HG03521 (cell line): ENCODE data around the gene MTNR1B.

ENCODE experiments used
- ATAC-seq: cut with Tn5 transposase; IDR thresholded peaks from one replicate; pipeline ENCODE4 v1.9.1; 2021; ENCODE audit warnings: mild to moderate bottlenecking, moderate library complexity; ENCODE audit not compliant: unreplicated experiment

MTNR1B gene

DNA sequence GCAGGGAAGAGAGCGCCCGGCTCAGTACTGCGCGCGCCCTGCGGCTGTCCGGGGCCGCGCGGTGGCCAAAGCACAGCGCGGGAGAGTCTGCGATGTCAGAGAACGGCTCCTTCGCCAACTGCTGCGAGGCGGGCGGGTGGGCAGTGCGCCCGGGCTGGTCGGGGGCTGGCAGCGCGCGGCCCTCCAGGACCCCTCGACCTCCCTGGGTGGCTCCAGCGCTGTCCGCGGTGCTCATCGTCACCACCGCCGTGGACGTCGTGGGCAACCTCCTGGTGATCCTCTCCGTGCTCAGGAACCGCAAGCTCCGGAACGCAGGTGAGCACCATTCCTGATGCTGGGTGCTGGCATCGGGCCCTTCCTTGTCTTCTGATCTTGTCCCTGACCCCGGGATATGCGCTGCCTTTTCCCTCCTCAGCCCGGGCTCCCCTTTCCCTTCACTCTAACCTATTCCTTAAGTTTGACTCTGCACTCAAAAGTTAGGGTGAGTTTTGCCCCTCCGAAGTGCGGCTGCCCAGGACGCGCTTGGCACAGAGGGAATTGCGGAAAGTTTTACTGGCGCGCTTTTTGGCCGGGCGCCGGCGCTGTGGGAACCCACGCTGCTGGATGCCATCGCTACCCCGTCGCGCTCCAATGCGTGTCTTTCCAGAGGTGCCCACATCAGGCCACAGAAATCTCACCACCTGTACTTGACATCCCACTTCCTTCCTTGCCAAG lies at the start of gene MTNR1B:
Gene MTNR1B (plus strand): TSS at position 18 of the 714 bp plus-strand sequence. CDS start 75 bp downstream, at position 93.
- no peak for ATAC-seq

DNA sequence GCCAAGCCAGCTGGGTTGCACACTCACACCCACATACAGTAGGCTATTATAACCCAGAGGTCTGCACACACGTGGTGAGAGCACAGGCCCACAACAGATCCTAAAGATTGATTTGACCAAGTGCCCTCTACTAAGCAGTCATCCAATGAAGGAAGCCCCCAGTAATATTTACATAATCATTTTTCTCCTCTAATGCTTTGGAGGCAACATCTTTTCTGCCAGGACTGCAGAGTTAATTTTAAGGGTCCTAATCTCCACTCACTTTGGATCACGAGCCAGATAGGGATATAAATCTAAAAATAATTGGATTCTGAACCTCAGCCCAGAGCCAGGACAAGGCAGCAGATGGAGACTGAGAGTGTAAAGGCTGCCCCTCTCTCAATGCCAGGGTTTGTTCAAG lies 49.1 kb upstream of the MTNR1B start:
- no peak for ATAC-seq

DNA sequence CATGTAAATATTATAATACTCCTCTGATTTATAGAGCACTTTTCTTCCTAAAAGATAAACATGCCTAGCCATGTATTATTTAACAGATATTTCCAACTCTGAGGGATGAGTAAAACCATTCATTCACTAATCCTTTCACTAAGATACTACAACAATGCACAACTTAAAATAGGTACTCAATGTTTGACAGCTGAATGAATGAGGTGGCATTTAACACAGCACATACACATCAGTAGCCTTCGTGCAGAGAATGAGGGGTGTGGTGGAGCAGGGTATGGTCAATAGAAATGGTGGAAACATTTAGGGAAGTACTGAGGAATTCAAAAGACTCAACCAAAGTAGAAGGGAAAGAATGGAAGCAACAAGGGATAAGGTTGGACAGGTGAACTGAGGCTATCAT lies 46.7 kb upstream of the MTNR1B start:
- ATAC-seq: no peak

DNA sequence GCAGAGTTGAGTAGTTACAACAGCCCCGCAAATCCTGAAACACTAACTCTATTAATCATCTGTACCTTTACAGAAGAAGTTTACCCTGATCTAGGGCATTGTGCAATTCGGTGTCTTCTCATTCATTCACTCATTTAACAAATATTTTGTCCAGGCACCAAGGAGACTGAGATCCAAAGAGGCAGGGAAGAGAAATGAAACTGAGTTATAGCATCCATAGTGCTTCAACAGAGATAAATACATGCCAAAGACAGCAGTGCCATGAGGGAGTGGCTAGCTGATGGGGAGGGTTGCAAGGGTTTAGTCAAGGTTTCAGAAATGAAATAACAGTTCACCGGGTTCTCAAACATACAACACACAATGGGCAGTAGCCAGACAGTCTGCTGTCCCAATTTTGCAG lies 40.2 kb upstream of the MTNR1B start:
- no peak for ATAC-seq

DNA sequence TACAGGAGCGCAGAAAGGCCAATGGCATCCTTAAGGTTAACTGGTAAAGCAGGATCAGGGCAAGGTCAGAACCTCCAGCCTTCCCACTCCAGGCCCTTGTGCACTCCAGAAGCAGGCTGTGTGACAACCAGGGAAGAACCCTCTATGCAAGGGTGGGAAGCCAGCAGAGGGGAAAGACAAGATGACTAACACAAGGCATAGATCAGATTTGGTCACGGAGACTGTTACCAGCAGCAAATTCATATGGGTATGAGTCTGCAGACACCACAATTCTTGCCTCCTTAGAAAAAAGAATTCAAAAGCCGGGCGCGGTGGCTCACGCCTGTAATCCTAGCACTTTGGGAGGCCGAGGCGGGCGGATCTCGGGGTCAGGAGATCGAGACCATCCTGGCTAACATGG lies 39.8 kb upstream of the MTNR1B start:
- no peak for ATAC-seq

DNA sequence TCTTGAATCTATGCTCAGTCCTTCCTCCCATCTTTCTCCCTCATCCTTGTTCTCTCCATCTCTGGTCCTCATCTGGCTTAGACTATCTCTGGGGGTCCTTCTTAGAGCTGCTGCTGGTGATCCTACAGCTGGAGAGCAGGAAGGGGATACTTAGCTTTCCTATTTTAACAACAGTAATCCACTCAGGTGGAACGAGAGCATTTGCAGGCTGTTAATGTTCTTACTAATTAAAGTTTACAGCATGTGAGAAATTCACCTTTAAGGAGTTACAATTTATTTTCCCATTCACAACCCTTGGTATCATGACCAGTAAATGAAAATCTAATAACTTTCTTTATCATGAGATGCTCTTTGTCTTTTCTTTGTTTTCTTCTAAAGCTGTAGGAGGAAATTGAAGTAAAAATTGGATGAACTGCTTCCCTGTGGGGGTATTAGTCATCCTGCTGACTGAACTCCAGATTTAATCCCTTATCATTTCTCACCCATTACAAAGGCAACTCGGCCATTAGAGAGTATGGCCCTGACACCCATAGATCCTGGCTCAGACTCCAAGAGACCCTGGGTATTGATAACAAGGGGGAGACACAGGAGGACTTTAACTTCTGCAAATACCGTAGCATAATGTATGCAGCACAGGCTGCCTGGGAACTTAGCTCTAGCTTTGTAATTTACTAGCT lies 37.6 kb upstream of the MTNR1B start:
- no peak for ATAC-seq

DNA sequence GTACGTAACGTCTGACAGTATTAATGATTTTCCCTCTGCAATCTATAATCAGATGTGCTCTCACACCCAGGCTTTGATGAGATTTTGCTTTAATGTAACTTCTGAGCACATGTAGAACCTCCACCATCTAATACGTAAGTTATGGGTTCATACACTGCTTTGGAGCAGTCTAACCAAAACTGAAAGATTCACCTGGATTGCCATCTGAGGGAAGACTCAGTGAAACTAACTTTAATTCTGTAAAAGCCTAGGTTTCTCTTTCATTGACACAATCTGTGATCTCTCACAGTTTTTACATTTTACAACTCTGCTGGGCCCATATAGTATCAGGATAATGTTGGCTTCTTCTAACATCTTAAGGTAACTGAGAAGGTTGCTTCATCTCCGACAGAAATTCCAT lies 30.1 kb upstream of the MTNR1B start:
- no peak for ATAC-seq

DNA sequence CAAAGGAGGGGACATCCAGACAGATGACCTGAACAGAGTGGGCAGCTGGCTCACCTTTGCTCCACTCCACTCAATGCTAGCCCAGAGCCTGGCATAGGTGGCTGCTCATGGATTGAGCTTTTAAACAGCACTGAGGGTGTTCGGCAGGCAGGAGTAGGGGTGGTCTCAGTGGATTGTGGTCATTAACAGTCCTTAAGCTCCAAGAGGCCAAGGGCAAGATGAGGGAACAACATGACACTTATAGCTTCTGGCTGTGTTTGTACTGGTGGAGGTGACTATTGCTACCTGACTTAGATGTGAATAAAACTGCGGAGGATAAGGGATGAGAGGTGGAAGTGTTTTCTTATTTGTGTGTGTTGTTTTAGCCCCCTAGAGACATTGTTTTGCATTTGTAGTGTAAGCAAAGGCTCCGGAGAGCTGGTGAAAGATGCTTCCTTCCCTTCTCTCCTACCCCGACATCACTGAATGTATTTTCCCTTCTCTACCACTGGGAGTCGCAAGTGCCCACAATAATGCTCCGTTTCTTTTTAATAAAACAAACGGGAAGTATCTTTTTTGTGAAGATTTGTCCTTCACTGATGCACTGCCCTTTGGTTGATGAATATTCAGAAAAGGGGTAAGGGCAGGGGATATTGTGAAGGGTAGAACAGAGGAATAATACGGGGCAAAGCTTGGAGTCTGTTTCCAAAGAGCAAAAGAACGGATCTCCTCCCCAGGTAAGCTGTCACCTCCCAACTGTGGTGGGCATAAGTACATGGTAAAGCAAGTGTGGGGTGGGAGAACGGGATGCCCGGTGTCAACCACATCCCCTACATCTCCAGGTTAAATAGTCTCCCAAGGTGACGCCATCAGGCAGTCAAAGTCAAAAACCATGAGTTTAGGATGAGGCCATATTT lies 27.5 kb upstream of the MTNR1B start:
- peak; percentile 77 for ATAC-seq

DNA sequence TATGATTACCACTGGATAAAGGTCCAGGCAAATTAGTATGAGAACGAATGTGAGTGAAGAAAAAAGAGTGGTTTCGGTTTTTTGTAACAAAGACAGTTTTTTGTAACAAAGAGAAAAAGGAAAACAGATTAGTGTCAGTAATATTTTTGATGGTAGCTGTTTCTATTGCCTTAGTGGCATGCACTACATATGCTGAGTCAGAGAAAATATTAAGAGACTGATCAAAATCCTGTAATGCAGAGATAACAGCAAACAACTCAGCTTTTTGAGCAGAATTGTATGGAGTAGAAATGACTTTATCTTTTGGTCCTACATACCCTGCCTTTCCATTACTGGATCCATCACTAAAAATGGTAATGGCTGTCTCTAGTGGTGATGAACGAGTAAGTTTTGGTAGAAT lies 22.7 kb upstream of the MTNR1B start:
- no peak for ATAC-seq

DNA sequence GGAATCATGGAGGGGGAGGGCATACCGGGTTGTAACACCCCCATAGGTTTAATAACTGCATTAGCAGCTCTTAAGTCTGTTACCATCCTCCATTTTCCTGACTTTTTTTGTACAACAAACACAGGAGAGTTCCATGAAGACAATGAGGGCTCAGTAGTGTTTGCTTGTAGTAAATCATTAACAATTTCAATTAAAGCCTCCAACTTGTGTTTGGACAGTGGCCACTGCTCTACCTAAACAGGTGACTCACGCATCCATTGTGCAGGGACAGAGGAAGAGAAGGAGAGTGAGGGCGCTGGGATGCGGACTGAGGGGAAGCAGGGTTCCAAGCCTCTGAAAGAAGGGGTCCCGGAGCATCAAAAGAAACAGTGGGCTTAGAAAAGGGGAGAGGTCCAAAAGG lies 21.3 kb upstream of the MTNR1B start:
- no peak for ATAC-seq

DNA sequence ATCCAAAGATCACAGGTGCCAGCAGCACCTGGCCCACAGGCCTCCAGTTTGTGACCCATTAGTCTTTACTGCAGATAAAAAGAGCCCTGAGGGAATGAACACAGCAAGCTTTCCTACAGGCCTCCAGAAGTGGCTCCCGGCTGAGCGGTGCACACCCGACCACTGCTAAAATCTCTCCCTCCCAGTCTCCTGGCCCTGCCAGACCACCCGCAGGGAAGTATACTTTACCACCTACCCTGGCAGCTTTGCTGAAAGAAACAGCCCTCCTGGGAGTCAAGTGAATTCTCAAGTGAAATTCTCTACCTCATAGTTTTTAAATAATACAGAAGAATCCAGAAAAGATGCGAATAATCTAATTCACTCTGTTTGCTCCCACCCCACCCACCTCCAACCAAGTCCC lies 15.4 kb upstream of the MTNR1B start:
- no peak for ATAC-seq

DNA sequence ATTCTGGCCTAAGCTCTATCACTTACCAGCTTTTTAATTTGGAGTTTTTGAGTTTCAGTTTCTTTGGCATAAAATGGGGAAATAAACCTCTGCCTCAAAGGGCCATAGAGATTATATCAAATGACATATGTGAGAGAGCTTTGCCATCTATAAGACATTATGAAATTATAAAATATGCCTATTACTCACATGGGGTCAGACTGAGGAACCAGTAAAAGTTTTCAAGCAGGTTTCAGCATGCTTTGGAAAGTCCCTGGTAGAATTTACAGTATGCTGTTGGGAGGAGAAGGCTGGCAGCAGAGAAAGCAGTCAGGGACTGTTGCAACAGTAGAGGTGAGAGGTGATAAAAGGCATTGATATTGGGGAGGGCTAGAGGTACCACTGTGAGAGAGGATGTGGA lies 13.6 kb upstream of the MTNR1B start:
- ATAC-seq: no peak

DNA sequence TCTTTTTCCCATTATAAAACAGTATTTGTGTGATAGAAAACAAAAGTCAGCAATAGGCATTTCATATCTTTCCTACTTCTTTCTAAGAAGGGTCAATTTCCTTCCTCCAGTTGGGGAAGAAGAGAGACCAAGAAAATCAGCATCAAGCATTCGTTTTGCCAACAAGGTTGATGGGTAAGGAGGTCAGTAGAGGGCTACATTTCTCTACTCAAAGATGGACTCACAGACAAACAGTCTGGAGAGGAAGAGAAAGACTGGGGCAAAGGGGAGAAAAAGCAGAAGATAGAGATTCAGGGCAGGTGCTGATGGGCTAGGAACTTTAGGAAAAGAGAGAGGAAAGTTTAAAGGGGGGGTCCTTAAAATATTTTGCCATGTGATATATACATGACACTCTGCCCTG lies 8.6 kb upstream of the MTNR1B start:
- ATAC-seq: no peak

DNA sequence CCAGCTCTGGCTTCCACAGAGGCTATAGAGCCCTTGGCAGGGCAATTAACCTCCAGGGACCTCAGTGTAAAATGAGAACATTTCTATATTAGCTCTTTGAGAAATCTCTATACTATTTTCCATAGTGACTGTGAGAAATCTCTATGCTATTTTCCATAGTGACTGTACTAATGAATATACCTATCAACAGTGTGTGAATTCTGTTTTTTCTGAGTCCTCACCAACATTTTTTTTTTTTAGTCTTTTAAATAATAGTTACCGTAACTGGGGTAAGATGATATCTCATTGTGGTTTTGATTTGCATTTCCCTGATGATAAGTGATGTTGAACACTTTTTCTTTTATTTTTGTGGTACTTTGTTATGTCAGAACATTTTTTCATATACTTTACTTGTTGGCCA lies 7.0 kb upstream of the MTNR1B start:
- no peak for ATAC-seq

DNA sequence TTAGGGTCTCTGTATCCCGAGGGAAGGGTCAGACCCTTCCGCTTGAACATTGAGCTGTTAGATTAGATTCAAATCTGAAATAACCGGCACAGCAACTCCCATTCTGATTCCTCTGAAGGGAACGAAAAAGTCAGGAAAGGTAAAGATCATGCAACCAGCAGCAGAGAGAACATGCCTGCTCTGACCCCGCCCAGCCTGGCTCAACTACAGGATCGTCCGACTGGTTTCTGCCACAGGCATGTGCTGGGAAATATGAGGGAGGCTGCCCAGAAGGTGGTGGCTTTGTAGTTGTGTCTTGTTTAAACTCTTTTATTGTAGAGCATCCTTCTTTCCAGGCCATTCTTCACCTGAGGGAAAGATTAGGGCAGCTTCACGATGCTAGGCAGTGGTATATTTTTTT lies 5.0 kb upstream of the MTNR1B start:
- no peak for ATAC-seq

DNA sequence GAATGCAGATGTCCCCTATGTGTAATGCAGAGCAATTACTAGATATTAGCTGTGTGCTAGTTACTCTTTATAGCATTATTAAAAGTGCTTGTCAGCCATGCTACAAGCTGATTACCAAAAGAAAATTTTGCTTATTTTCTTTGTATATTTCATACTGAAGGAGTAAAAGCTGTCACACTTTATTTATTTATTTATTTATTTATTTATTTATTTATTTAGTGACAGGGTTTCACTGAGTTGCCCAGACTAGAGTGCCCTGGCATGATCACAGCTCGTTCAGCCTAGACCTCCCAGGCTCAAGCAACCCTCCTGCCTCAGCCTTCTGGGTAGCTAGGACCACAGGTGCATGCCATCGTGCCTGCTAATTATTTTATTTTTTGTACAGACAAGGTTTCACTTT lies 4.3 kb upstream of the MTNR1B start:
- no peak for ATAC-seq

DNA sequence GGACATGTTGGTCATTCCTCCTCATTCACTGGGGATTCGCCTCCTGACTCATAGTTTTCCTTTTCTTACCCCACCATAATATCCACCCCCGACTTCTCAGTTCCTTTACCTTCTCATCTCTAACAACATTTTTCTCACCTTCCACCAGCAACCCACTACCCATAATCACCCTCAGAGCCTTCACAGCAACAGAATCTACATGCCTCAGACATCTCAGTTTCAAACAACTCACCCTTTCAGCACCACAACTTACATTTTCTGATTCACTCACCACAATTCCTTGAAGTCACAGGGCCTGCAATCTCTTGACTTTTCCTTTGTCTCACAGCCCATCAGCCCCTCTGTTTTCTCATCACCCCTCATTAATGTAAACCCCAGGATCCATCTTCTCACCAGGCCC lies 2.3 kb upstream of the MTNR1B start:
- ATAC-seq: no peak

DNA sequence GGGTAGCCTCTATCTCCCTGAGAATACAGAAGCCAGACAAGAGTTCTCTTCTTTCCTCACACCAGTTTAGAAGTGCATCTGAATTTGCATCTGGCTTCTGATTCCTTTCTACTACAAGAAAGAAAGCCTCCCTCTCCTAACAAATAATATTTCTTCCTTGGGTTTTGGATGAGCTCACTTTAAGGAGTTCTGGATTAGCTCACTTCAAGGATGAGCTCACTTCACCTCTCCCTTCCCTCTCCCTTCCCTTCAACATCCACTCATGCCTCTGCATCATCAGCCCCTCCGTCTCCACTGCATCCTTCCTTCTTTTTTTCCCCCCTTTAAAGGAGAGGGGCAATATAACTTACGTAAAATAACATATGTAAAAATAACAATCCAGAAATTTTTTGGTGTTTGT lies 1.6 kb upstream of the MTNR1B start:
- ATAC-seq: no peak

DNA sequence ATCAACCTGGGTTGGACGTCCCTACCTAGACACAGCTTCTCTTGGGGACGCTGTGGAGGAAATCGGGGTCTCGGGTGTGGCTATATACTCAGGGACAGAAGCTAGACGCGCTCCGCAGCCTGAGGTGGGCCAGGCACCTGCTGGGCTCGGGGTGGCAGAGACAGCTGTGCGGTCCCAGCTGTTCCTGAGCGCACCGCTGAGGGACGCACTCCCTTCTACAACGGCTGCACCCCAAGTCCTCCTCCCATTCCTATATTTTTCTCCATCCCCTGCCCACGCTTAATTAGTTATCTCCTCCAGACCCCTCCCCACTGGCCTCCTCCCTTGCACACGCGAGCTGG lies 188 bp upstream of the MTNR1B start:
- no peak for ATAC-seq

DNA sequence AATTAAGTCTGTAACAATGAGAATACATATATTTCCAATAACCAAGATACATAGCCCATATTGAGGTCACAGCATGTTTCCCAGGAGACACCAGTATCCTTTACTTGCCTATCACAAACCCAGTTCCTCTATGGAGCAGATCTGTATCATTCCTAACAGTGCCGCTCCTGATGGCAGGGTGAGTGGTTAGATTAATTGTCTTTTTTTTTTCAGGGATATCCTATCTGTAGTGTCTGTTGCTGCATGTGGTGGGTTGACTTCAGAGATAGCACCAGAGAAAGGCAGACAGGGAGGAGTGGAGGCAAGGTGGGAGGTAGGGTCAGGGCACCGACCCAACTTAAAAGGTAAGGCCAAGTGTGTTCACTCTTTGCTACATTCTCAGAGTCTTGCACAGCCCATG lies 2.8 kb downstream of the MTNR1B start:
- ATAC-seq: no peak

DNA sequence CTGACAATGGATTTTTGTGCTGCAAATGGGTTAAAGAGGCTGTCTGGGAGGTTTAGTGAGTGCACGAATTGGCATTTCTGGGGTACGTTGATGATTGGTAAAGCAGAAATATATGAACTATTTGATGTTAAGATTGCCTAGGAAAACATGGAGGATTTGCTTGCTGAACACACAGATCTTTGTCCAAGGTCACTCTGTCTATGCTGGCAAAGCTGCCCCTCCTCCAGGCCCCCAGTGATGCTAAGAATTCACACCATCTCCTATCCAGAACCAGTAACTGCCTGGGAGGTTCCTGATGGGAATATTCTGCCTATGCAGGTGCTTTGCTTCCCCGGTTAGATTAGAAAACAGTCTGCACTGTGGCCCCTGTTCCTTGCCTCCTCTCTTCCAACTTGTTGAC lies 5.8 kb downstream of the MTNR1B start:
- ATAC-seq: no peak

DNA sequence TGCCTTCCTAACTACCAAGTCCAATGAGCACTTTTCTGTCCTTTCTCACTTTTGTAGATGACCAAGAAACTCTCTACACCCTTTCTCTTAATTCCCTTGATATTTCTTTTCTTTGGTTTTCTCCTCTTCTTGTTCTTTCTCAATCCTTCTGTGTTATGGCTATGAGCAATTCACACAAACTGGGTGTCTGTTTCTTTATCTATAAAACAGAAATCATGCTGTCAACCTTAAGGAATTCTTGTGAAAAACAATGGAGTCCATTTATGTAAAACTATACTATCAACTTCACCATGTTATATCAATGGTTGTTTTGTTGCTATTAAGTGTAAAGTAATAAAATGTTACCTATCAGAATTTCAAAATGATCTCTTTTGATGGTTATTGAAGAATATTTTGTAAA lies 7.2 kb downstream of the MTNR1B start:
- ATAC-seq: no peak
